Prostate gland (tissue), 2 donors: Measurements from ENCODE around the gene STRAP.

Source experiments
- POLR2A ChIP-seq: fragments of 450-650 bp; IDR thresholded peaks from one replicate; pipeline ENCODE4 v1.6.1; 2016; ENCODE audit warnings: antibody characterized with exemption, mild to moderate bottlenecking
- TF ChIP-seq, protein P1 (sequence below), 4 experiments: fragments of 200-600 bp in 2 of 4; fragments of 450-650 bp in 2 of 4; sonication (generic) in 2 of 4; IDR thresholded peaks; 1 replicate in 3 of 4; 2 replicates in 1 of 4; pipeline ENCODE4 v1.5.1; 2016 to 2019; ENCODE audit warnings: antibody characterized with exemption in 4 of 4, mild to moderate bottlenecking in 2 of 4, moderate library complexity in 2 of 4

GRCh38 chr12:15939111-15939510, 56.9 kb downstream of the STRAP start:
- TF ChIP-seq, protein P1, sequence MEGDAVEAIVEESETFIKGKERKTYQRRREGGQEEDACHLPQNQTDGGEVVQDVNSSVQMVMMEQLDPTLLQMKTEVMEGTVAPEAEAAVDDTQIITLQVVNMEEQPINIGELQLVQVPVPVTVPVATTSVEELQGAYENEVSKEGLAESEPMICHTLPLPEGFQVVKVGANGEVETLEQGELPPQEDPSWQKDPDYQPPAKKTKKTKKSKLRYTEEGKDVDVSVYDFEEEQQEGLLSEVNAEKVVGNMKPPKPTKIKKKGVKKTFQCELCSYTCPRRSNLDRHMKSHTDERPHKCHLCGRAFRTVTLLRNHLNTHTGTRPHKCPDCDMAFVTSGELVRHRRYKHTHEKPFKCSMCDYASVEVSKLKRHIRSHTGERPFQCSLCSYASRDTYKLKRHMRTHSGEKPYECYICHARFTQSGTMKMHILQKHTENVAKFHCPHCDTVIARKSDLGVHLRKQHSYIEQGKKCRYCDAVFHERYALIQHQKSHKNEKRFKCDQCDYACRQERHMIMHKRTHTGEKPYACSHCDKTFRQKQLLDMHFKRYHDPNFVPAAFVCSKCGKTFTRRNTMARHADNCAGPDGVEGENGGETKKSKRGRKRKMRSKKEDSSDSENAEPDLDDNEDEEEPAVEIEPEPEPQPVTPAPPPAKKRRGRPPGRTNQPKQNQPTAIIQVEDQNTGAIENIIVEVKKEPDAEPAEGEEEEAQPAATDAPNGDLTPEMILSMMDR (IDR thresholded peaks at IDR 0.05) = no peak
- TF ChIP-seq POLR2A = no peak
